Liver (tissue), 2 donors: ENCODE data around the gene AKAP13.

Source experiments
- REST ChIP-seq: IDR thresholded peaks from 2 replicates; pipeline ENCODE4 v1.6.1; 2016; ENCODE audit warnings: antibody characterized with exemption, mild to moderate bottlenecking
- TF ChIP-seq, protein P1 (sequence below): fragments of 150-350 bp; IDR thresholded peaks from 2 replicates; pipeline ENCODE4 v1.5.1; 2017; ENCODE audit warnings: improper control_type of control experiment, low read depth, low read length; ENCODE audit not compliant: missing input control
- donor health status: healthy.

GRCh38 chr15:85491691-85492090 lies 111.3 kb downstream of the AKAP13 start:
- TF ChIP-seq, protein P1, sequence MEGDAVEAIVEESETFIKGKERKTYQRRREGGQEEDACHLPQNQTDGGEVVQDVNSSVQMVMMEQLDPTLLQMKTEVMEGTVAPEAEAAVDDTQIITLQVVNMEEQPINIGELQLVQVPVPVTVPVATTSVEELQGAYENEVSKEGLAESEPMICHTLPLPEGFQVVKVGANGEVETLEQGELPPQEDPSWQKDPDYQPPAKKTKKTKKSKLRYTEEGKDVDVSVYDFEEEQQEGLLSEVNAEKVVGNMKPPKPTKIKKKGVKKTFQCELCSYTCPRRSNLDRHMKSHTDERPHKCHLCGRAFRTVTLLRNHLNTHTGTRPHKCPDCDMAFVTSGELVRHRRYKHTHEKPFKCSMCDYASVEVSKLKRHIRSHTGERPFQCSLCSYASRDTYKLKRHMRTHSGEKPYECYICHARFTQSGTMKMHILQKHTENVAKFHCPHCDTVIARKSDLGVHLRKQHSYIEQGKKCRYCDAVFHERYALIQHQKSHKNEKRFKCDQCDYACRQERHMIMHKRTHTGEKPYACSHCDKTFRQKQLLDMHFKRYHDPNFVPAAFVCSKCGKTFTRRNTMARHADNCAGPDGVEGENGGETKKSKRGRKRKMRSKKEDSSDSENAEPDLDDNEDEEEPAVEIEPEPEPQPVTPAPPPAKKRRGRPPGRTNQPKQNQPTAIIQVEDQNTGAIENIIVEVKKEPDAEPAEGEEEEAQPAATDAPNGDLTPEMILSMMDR: no peak
- no peak for TF ChIP-seq REST
